COR-L47 (cell line): Measurements from ENCODE around the gene EXOC4.

Experiments used
- DNase-seq: peaks from one replicate; lab custom pipeline; 2025; lab: John Stamatoyannopoulos, UW

EXOC4 gene

GRCh38 chr7:133536450-133536849, 283.6 kb downstream of the EXOC4 start:
- no peak for DNase-seq

GRCh38 chr7:133539016-133539415, 286.1 kb downstream of the EXOC4 start:
- DNase-seq: no peak

- no peak for DNase-seq
Measured at GRCh38 chr7:133540096-133540860, 287.4 kb downstream of the EXOC4 start.

GRCh38 chr7:133542209-133542780, 289.4 kb downstream of the EXOC4 start:
- no peak for DNase-seq

GRCh38 chr7:133543657-133544056, 290.8 kb downstream of the EXOC4 start:
- no peak for DNase-seq

GRCh38 chr7:133545618-133546017, 292.7 kb downstream of the EXOC4 start:
- no peak for DNase-seq

- no peak for DNase-seq
Measured at GRCh38 chr7:133547981-133548380, 295.1 kb downstream of the EXOC4 start.

- no peak for DNase-seq
Measured at GRCh38 chr7:133549633-133550032, 296.8 kb downstream of the EXOC4 start.

GRCh38 chr7:133550145-133550544, 297.3 kb downstream of the EXOC4 start:
- no peak for DNase-seq

- no peak for DNase-seq
Measured at GRCh38 chr7:133550811-133551210, 297.9 kb downstream of the EXOC4 start.

GRCh38 chr7:133551466-133551865, 298.6 kb downstream of the EXOC4 start:
- no peak for DNase-seq

GRCh38 chr7:133552079-133552478, 299.2 kb downstream of the EXOC4 start:
- no peak for DNase-seq

GRCh38 chr7:133554330-133554729, 301.5 kb downstream of the EXOC4 start:
- DNase-seq: no peak

GRCh38 chr7:133556048-133556447, 303.2 kb downstream of the EXOC4 start:
- no peak for DNase-seq

- no peak for DNase-seq
Measured at GRCh38 chr7:133556553-133556952, 303.7 kb downstream of the EXOC4 start.

GRCh38 chr7:133560900-133561299, 308.0 kb downstream of the EXOC4 start:
- no peak for DNase-seq

GRCh38 chr7:133561396-133561795, 308.5 kb downstream of the EXOC4 start:
- DNase-seq: no peak

- DNase-seq: no peak
Measured at GRCh38 chr7:133562621-133563020, 309.7 kb downstream of the EXOC4 start.

- no peak for DNase-seq
Measured at GRCh38 chr7:133563251-133563650, 310.4 kb downstream of the EXOC4 start.

GRCh38 chr7:133564484-133564883, 311.6 kb downstream of the EXOC4 start:
- no peak for DNase-seq

GRCh38 chr7:133568544-133568943, 315.7 kb downstream of the EXOC4 start:
- DNase-seq: no peak

- no peak for DNase-seq
Measured at GRCh38 chr7:133570321-133570720, 317.4 kb downstream of the EXOC4 start.

- no peak for DNase-seq
Measured at GRCh38 chr7:133571076-133571475, 318.2 kb downstream of the EXOC4 start.

GRCh38 chr7:133572087-133572486, 319.2 kb downstream of the EXOC4 start:
- DNase-seq: no peak
